Ishikawa (cell line): Measurements from ENCODE around the gene CCDC134.

ENCODE experiments used
- CEBPB ChIP-seq: IDR thresholded peaks from 2 replicates; pipeline ENCODE4 v1.6.1; 2012
- CREB1 ChIP-seq: IDR thresholded peaks from 2 replicates; pipeline ENCODE4 v1.6.1; 2012; ENCODE audit warnings: low read depth
- EGR1 ChIP-seq: IDR thresholded peaks from 2 replicates; pipeline ENCODE4 v1.6.1; 2012
- EP300 ChIP-seq: IDR thresholded peaks from 2 replicates; pipeline ENCODE4 v1.6.1; 2012; ENCODE audit warnings: borderline replicate concordance
- RAD21 ChIP-seq: IDR thresholded peaks from 2 replicates; pipeline ENCODE4 v1.6.1; 2012; ENCODE audit warnings: low read depth
- TAF1 ChIP-seq: IDR thresholded peaks from 2 replicates; pipeline ENCODE4 v1.6.1; 2012; ENCODE audit warnings: low read depth, mild to moderate bottlenecking
- TCF12 ChIP-seq: IDR thresholded peaks from 2 replicates; pipeline ENCODE4 v1.6.1; 2012; ENCODE audit warnings: low read depth
- TEAD4 ChIP-seq: IDR thresholded peaks from 2 replicates; pipeline ENCODE4 v1.6.1; 2012
- YY1 ChIP-seq: IDR thresholded peaks from 2 replicates; pipeline ENCODE4 v1.6.1; 2012; ENCODE audit warnings: low read depth
- TF ChIP-seq, protein P1 (sequence below): IDR thresholded peaks from 2 replicates; pipeline ENCODE4 v1.6.1; 2012
- TF ChIP-seq, protein P2 (sequence below): IDR thresholded peaks from 2 replicates; pipeline ENCODE4 v1.6.1; 2012; ENCODE audit warnings: low read depth, mild to moderate bottlenecking

DNA sequence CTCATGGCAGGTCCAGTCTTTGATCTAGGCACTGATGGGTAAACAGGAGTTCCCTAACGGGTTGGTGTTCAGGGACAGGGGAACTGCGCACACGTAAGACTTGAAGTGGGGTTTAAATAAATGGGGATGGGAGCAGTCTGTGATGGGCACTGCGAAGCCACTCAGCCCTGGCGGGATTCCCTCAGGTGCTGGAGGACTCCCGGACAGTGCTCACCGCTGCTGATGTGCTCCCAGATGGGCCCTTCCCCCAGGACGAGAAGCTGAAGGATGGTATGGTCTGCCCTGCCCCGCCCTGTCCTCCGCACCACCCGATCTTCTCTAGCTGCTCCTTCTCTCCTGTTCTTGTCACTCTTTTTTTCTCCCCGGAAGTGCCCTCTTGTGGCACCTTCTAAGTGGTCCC lies 9.5 kb downstream of the CCDC134 start:
- TF ChIP-seq EP300: no peak
- no peak for TF ChIP-seq TAF1
- TF ChIP-seq, protein P1, sequence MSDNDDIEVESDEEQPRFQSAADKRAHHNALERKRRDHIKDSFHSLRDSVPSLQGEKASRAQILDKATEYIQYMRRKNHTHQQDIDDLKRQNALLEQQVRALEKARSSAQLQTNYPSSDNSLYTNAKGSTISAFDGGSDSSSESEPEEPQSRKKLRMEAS: no peak
- TF ChIP-seq, protein P2, sequence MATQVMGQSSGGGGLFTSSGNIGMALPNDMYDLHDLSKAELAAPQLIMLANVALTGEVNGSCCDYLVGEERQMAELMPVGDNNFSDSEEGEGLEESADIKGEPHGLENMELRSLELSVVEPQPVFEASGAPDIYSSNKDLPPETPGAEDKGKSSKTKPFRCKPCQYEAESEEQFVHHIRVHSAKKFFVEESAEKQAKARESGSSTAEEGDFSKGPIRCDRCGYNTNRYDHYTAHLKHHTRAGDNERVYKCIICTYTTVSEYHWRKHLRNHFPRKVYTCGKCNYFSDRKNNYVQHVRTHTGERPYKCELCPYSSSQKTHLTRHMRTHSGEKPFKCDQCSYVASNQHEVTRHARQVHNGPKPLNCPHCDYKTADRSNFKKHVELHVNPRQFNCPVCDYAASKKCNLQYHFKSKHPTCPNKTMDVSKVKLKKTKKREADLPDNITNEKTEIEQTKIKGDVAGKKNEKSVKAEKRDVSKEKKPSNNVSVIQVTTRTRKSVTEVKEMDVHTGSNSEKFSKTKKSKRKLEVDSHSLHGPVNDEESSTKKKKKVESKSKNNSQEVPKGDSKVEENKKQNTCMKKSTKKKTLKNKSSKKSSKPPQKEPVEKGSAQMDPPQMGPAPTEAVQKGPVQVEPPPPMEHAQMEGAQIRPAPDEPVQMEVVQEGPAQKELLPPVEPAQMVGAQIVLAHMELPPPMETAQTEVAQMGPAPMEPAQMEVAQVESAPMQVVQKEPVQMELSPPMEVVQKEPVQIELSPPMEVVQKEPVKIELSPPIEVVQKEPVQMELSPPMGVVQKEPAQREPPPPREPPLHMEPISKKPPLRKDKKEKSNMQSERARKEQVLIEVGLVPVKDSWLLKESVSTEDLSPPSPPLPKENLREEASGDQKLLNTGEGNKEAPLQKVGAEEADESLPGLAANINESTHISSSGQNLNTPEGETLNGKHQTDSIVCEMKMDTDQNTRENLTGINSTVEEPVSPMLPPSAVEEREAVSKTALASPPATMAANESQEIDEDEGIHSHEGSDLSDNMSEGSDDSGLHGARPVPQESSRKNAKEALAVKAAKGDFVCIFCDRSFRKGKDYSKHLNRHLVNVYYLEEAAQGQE: no peak
- no peak for TF ChIP-seq EGR1
- no peak for TF ChIP-seq CREB1
- no peak for TF ChIP-seq TEAD4
- no peak for TF ChIP-seq RAD21
- TF ChIP-seq TCF12: no peak
- TF ChIP-seq CEBPB: no peak
- TF ChIP-seq YY1: no peak
